ENCODE results near the gene KCTD6.

GRCh38 chr3:58497097-58497496 lies 5.2 kb downstream of the KCTD6 start:
- TF ChIP-seq ARNTL (CRISPR knock-in tag; IDR thresholded peaks at IDR 0.05; ENCODE audit: borderline replicate concordance, low read depth), result no peak
- no peak for TF ChIP-seq TOX (CRISPR knock-in tag; IDR thresholded peaks at IDR 0.05; ENCODE audit: borderline replicate concordance)
- no peak for TF ChIP-seq RARB (CRISPR knock-in tag; IDR thresholded peaks at IDR 0.05)
- no peak for TF ChIP-seq SNAI2 (CRISPR knock-in tag; IDR thresholded peaks at IDR 0.05)
- no peak for TF ChIP-seq ZFP3 (CRISPR knock-in tag; IDR thresholded peaks at IDR 0.05)
